Germinal center (tissue), 1 donor: ENCODE results near the gene ZNF697.

Experiments
- DNase-seq: peaks from one replicate; pipeline ENCODE4 v3.0.0; 2012; ENCODE audit warnings: mixed read lengths, low spot score

Gene ZNF697

DNA sequence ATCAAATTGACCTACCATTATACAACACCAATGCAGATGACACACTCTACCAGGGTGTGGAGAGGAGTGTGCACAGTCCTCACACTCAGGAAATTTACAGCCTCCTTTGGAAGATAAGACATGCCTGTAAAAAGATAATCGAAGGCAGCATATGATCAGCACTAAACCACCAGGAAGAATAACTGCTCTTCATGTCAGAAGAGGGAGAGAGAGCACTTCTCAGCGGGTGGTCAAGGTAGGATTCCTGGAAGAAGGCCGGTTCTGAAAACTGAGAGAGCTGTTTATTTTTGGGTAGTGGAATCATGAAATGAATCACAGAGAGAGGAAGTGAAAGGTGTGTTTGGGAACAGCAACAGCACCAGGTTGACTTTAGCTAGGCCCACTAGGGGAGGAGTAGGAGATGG is 14.0 kb upstream of the ZNF697 start:
- DNase-seq: no peak

DNA sequence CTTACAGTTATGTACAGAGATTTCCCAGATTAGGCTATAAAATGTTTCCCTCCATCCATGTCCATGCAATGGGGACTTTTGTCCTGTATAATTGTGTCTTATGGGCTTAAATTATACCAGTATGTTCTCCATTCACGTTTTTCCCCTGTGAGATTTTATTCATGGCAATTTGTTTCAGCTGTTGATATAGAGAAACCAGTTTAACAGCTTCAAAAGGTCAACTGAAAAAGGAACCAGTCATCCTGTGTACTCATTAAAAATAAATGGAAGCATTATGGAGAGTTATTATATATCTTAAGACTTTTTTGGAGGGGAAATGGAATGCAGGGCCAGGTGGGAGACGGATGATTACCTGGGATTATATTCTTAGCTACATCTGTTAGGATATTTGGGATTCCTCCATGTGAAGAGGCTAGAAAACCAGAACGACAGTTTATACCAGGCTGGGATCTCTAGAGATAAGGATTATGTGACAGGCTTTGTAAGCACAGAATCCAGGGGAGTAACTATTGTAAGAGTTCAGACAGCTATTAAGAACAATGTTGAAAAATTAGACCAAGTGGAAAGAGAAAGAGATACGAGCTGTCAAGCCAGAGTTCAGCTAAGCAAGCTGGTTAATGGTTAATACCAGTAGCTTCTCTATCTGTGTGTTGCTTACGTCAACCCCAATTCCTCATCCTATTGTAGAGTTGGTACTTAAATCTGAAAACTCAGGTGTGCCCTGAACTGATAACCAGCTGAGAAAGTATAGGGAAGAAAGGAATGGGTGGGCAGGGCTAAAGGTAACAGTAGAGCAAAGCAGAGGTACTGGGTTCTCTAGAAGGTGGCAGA is 12.4 kb upstream of the ZNF697 start:
- DNase-seq: no peak

- no peak for DNase-seq
These were observed 11.6 kb upstream of the ZNF697 start for GRCh38 chr1:119659628-119660027.

DNA sequence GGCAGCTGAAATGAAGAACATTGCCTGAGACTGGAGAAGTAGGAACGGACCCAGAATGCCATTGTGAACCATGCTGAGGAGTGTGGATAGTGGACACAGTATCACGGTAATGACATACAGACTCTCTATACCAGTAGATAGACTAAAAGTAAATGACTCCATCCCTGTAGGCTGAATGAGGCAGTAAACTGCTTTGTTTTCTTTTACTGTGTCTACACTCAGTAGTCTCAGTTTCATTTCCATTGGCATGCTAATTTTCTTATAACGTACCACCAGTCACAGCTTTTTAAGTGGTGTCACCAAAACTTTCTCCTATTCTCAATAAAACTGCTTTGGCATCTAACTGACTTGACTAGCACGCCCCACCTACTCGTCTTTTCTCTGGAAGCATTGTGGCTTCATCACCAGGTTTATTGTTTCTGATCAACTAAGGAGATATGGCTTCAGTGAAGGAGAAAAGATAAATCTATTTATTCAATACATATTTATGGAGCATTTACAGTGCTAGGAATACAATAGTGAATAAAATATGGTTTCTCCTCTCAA is 8.4 kb upstream of the ZNF697 start:
- DNase-seq: no peak

DNA sequence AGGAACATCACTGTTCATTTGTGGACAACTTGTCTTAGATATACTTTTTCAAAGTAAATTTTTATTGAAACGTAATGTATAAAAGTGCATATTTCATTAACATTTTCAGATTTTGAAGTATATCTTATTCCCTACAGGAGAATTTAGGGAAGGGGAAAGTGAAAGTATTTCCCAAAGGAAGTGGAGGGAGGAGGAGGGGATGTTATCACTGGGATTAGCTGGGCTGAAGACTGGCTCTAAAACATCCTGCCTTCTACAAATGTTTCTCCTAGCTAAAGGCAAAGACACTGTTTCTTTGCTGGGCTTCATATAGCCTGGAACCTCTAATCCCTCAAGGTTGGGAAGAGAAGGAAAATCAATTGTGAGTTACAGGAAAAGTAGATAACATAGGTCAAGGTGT is 7.1 kb upstream of the ZNF697 start:
- no peak for DNase-seq

GRCh38 chr1:119653839-119654170 is 5.7 kb upstream of the ZNF697 start:
- no peak for DNase-seq

DNA sequence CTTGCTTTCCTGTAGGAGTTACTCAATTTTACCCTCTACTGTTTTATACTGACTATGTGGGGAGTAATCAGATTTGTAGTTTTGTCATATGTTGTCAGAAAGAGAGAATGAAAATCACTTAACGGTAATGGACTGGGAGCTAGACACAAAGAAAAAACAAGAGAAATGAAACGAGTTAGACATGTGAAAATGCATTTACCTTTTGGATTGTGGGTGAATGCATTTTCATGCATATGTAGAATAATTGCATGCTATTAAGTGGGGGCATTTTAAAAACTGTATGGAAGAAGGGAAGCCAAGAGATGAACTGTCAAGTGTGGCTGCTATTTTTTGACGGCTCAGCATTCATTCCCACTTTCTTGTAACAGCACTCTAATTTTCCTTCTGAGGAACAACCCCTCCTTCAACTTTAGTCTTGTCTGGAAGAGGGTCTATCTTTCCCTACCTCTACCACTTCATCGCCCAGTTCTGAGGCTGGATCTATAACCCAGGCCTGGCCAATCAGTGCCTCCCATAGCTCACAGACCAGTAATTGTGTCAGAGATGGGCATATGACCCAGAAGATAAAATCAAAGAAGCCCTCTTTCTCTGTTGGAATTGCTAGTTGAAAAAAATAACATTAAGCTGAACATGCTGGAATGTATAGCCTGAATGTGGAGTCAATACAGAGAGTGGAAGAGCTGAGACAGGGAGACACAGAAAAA is 5.2 kb upstream of the ZNF697 start:
- DNase-seq: no peak

DNA sequence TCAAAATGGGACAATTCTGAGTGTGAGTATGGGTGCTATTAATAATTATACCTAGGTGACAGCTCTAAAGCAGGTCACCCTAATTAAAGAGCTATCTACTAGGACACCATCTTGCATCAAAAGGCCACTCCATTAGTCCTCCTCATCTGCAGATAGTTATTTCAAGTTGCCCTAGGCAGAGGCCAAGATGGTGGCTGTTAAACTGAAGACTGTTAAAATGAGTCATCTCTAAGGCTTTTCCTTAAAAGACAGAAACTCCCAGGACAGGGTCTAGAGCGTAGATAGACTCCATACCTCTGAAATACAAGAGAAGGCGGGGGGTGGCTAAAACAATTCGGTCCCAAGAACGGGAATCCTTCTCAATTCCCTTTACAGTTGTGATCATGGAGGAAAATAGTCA is 4.5 kb upstream of the ZNF697 start:
- DNase-seq: no peak

GRCh38 chr1:119651641-119652040 is 3.6 kb upstream of the ZNF697 start:
- no peak for DNase-seq

- no peak for DNase-seq
These were observed 3.1 kb upstream of the ZNF697 start for GRCh38 chr1:119651133-119651532.

DNA sequence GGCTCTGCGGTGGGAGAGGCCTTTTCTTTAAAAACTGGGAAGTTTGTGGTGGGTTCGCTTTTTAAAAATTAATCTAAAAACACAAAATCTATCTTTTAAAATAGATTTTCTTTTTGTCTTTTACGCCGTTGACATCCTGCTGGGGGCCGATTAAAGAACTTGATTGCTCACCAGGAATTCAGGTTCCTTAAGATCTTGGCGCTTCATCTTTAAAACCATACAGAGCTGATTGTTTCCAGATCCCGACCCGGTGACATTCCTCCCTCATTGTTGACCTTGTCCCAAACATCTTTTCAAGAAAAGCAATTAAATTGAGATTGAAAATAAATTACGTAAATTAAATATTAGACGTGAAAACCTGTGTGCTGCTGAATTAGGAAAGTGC is 546 bp upstream of the ZNF697 start:
- DNase-seq: no peak

DNA sequence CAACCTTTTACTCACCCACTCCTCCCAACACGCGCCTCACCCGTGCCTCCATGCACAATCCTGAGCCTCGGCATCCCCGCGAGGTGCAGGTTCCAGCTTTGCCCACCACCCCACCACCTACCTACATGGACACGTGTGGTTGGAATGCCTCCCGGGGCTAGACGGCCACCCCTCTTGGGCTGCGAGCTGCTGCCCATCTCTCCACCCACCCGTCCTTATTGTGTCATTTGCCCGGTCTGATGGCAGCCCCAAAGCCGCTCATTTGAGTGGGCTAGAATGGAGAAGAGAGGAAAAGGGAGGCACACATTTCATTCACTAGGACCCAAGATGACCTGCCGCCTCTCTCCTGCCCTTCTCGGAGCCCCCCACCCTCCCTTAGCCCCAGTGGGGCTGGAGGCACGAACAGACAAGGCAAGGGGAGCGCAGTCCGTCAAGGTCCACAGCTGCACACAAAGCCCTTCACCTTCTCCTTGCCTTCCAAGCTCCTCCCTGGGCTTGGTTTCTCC is 785 bp downstream of the ZNF697 start:
- DNase-seq: no peak

- no peak for DNase-seq
These were observed 1.4 kb downstream of the ZNF697 start for GRCh38 chr1:119646521-119647227.

DNA sequence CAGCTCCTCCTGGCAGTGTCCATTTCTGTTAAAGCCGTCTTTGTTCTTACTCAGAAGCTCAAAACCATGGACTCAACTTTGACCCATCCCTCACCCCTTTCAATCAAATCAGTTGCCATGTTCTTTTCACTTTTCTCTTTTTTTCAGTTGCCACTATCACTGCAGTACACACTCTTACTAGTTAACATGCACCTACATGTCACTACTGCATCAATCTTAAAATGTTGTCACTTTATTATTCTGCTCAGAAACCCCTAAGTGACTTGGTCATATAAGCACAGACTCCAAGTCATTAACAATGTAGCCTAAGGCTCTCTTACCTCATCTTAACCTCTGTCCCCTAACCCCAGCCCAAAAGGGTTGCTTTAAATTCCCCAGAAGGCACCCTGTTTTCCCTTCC is 9.0 kb downstream of the ZNF697 start:
- no peak for DNase-seq

GRCh38 chr1:119637710-119638109 is 10.4 kb downstream of the ZNF697 start:
- no peak for DNase-seq

DNA sequence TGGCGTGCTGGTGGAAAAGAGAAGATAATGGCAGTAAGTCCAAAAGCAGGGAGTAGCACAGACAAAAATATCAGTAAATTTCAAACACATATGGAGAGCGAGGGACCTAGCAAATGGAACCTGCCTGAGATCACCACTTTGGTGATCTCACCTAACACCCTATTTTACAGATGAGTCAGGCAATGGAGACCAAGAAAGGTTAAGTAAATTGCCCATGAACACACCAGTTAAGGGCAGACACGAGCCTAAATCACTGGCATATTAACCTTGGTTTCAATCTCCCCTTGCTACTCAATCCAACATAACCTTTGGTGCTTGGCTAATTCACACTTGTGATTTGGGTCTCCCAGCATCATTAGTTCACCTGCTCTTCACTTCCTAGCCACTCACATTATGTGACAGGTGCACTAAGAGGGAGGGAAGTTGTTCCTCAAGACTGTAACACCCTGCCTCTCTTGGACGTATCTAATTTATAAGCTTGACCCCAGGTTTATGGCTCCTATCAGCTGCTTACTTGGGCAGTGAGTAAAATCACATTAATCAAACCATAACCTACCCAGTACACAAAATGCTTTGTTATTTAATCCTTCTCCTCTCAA is 11.5 kb downstream of the ZNF697 start:
- no peak for DNase-seq

- DNase-seq: no peak
These were observed 12.2 kb downstream of the ZNF697 start for GRCh38 chr1:119635811-119636390.

DNA sequence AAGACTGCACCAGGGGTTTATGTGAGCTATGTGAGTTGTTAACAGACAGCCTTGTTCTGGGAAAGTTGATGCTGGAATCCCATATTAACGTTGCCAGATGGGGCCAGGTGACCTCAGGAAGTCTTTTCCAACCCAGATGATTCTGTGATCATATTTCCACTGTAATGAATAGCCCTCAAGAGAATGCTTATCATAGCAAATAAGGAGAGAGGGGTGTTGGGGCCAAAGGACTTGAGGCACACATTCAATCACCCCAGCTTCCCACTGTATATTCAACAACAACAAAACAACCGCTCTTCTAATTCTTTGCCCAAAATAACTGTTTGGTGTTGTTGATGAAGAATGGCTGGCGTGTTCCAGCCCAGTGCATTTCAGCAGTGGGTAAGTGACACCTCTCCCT is 14.1 kb downstream of the ZNF697 start:
- no peak for DNase-seq

- DNase-seq: no peak
These were observed 14.5 kb downstream of the ZNF697 start for GRCh38 chr1:119633575-119633974.

GRCh38 chr1:119632841-119633240 is 15.2 kb downstream of the ZNF697 start:
- no peak for DNase-seq

- DNase-seq: no peak
These were observed 16.0 kb downstream of the ZNF697 start for GRCh38 chr1:119632103-119632490.
